H1 (cell line): ENCODE results near the gene DOCK3. TPM values are rescaled to one million over a fixed set of nuclear protein-coding genes. Genes with fewer than 3 reads are reported as not detected.
"Not testable (repeated sequence)": the region's sequence is repeated elsewhere in the genome, so short reads cannot be mapped to it uniquely, and the experiment has no call there.

ENCODE experiments used
- CTCF ChIA-PET: fragments of 300-600 bp; sonication (Branson Sonifier 250); formaldehyde crosslinking; loops from one replicate; lab custom pipeline; 2021; ENCODE audit not compliant: partially characterized antibody; lab: Charles Lee
- POLR2A ChIA-PET: fragments of 300-600 bp; sonication (Branson Sonifier 250); formaldehyde crosslinking; loops from one replicate; lab custom pipeline; 2021; ENCODE audit warnings: inconsistent platforms; ENCODE audit not compliant: partially characterized antibody; lab: Charles Lee
- DNase-seq, 2 experiments: peaks; one replicate each; pipeline versions ENCODE4 v3.0.0 to v3.0.0-alpha.2; 2010 to 2022; ENCODE audit warnings: low spot score in 2 of 2, low read depth in 1 of 2, mixed read lengths in 1 of 2
- FAIRE-seq: peaks from 2 replicates; lab custom pipeline; 2011; peaks lifted over from hg19 to GRCh38; lab: Jason Lieb, UNC
- H2AFZ ChIP-seq: 2 replicates; pipeline ENCODE4 v1.8.1; 2012; ENCODE audit warnings: low read length, inconsistent platforms
- H2AK5ac ChIP-seq: 2 replicates; pipeline ENCODE4 v1.6.1; 2013; ENCODE audit warnings: low read depth, low read length
- H2BK120ac ChIP-seq: replicated peaks from 2 replicates; pipeline ENCODE3; 2013; ENCODE audit warnings: low read depth, low read length, inconsistent platforms
- H2BK12ac ChIP-seq: 2 replicates; pipeline ENCODE4 v1.6.1; 2013; ENCODE audit warnings: low read depth, low read length
- H2BK15ac ChIP-seq: 2 replicates; pipeline ENCODE4 v1.6.1; 2013; ENCODE audit warnings: low read length
- H2BK20ac ChIP-seq: 2 replicates; pipeline ENCODE4 v1.6.1; 2013; ENCODE audit warnings: low read length
- H2BK5ac ChIP-seq: 2 replicates; pipeline ENCODE4 v1.6.1; 2013; ENCODE audit warnings: low read depth, low read length
- H3K14ac ChIP-seq: 2 replicates; pipeline ENCODE4 v1.6.1; 2013; ENCODE audit warnings: inconsistent platforms; ENCODE audit not compliant: insufficient read length
- H3K18ac ChIP-seq: 2 replicates; pipeline ENCODE4 v1.6.1; 2013; ENCODE audit warnings: low read length; ENCODE audit errors: extremely low read depth
- H3K23ac ChIP-seq: 2 replicates; pipeline ENCODE4 v1.6.1; 2013; ENCODE audit warnings: inconsistent platforms; ENCODE audit not compliant: insufficient read length
- H3K23me2 ChIP-seq: 2 replicates; pipeline ENCODE4 v1.6.1; 2013; ENCODE audit warnings: low read depth, low read length
- H3K27ac ChIP-seq: 2 replicates; pipeline ENCODE4 v1.6.1; 2011; ENCODE audit warnings: low read depth, low read length, inconsistent platforms
- H3K27me3 ChIP-seq, 4 experiments: replicated peaks in 1 of 4; 1 replicate in 1 of 4; 2 replicates in 3 of 4; pipeline versions ENCODE4 v1.6.1 to v1.8.1; 2011 to 2013; ENCODE audit warnings: low read length in 3 of 4, mild to moderate bottlenecking in 3 of 4, inconsistent platforms in 2 of 4, mixed read lengths in 2 of 4, moderate library complexity in 1 of 4; ENCODE audit not compliant: control insufficient read depth in 3 of 4, insufficient read depth in 3 of 4; ENCODE audit errors: extremely low read depth in 1 of 4
- H3K36me3 ChIP-seq, 4 experiments: 2 replicates each; pipeline versions ENCODE4 v1.6.1 to v1.8.1; 2011 to 2013; ENCODE audit warnings: mild to moderate bottlenecking in 4 of 4, low read length in 3 of 4, moderate library complexity in 2 of 4, control low read depth in 1 of 4, inconsistent platforms in 1 of 4; ENCODE audit not compliant: insufficient read depth in 4 of 4, control insufficient read depth in 2 of 4
- H3K4ac ChIP-seq: replicated peaks from 2 replicates; pipeline ENCODE3; 2013; ENCODE audit warnings: low read length, low read depth, mixed read lengths, inconsistent platforms; ENCODE audit not compliant: insufficient read length
- H3K4me1 ChIP-seq, 4 experiments: replicated peaks in 1 of 4; 1 replicate in 1 of 4; 2 replicates in 3 of 4; pipeline versions ENCODE4 v1.6.1 to v1.8.1; 2011 to 2013; ENCODE audit warnings: low read length in 3 of 4, inconsistent platforms in 2 of 4, mixed read lengths in 1 of 4; ENCODE audit not compliant: insufficient read depth in 4 of 4, control insufficient read depth in 3 of 4
- H3K4me2 ChIP-seq, 2 experiments: 2 replicates each; pipeline versions ENCODE4 v1.6.1 to v1.8.1; 2011 to 2013; ENCODE audit warnings: low read depth in 2 of 2, low read length in 2 of 2, control low read depth in 1 of 2, inconsistent platforms in 1 of 2, mild to moderate bottlenecking in 1 of 2; ENCODE audit not compliant: insufficient read depth in 1 of 2
- H3K4me3 ChIP-seq, 4 experiments: fragments of 200-600, 300-600 bp in 1 of 4; sonication (generic), shearing (Covaris generic), sonication (Bioruptor Twin) in 1 of 4; 2 replicates each; pipeline versions ENCODE4 v1.5.1 to v1.8.1; 2011 to 2016; ENCODE audit warnings: low read length in 4 of 4, low read depth in 3 of 4, control low read depth in 2 of 4, inconsistent platforms in 2 of 4, mild to moderate bottlenecking in 2 of 4, mixed read lengths in 1 of 4, moderate library complexity in 1 of 4; ENCODE audit not compliant: insufficient read depth in 2 of 4; ENCODE audit errors: extremely low read depth in 1 of 4
- H3K56ac ChIP-seq: replicated peaks from 2 replicates; pipeline ENCODE3; 2013; ENCODE audit warnings: low read depth, mild to moderate bottlenecking, mixed read lengths, low read length, inconsistent platforms; ENCODE audit not compliant: insufficient read length
- H3K79me1 ChIP-seq: 2 replicates; pipeline ENCODE4 v1.6.1; 2013; ENCODE audit warnings: low read depth, low read length, control low read depth
- H3K79me2 ChIP-seq, 2 experiments: 2 replicates each; pipeline versions ENCODE4 v1.6.1 to v1.8.1; 2012 to 2013; ENCODE audit warnings: low read length in 2 of 2, mild to moderate bottlenecking in 2 of 2, inconsistent platforms in 1 of 2; ENCODE audit not compliant: insufficient read depth in 2 of 2, control insufficient read depth in 1 of 2
- H3K9ac ChIP-seq, 4 experiments: replicated peaks in 1 of 4; 1 replicate in 1 of 4; 2 replicates in 3 of 4; pipeline versions ENCODE4 v1.6.1 to v1.8.1; 2011 to 2013; ENCODE audit warnings: low read depth in 3 of 4, low read length in 3 of 4, control low read depth in 2 of 4, mild to moderate bottlenecking in 2 of 4, moderate library complexity in 2 of 4, inconsistent platforms in 1 of 4; ENCODE audit errors: extremely low read depth in 1 of 4
- H3K9me3 ChIP-seq, 2 experiments: 2 replicates each; pipeline versions ENCODE4 v1.6.1 to v1.8.1; 2012 to 2013; ENCODE audit warnings: mild to moderate bottlenecking in 2 of 2, moderate library complexity in 2 of 2, control low read depth in 1 of 2, inconsistent platforms in 1 of 2, low read depth in 1 of 2, low read length in 1 of 2, mixed read lengths in 1 of 2; ENCODE audit not compliant: insufficient read depth in 2 of 2
- H4K20me1 ChIP-seq, 2 experiments: replicated peaks in 1 of 2; 2 replicates each; pipeline versions ENCODE3 to v1.8.1; 2011 to 2013; ENCODE audit warnings: inconsistent platforms in 2 of 2, low read length in 2 of 2, mild to moderate bottlenecking in 1 of 2; ENCODE audit not compliant: insufficient read depth in 2 of 2, control insufficient read depth in 1 of 2
- H4K5ac ChIP-seq: 2 replicates; pipeline ENCODE4 v1.6.1; 2013; ENCODE audit warnings: low read length, low read depth, mixed read lengths, inconsistent platforms; ENCODE audit not compliant: insufficient read length
- H4K8ac ChIP-seq: 2 replicates; pipeline ENCODE4 v1.8.0; 2013; ENCODE audit warnings: mild to moderate bottlenecking, moderate library complexity, low read length, inconsistent platforms; ENCODE audit not compliant: insufficient read depth; ENCODE audit errors: extremely low read depth
- H4K91ac ChIP-seq: replicated peaks from 2 replicates; pipeline ENCODE3; 2013; ENCODE audit warnings: low read length, mixed read lengths, inconsistent platforms; ENCODE audit not compliant: insufficient read length
- BACH1 ChIP-seq: IDR thresholded peaks from 2 replicates; pipeline ENCODE4 v1.6.1; 2012; ENCODE audit warnings: low read length, improper control_type of control experiment
- MAFK ChIP-seq: IDR thresholded peaks from 2 replicates; pipeline ENCODE4 v1.6.1; 2012; ENCODE audit warnings: low read depth, mild to moderate bottlenecking, improper control_type of control experiment, low read length
- WGBS, 2 experiments: shearing (Covaris generic) in 1 of 2; methylation state at CpG; one replicate each; pipeline versions ENCODE4 v1.1.6 to v1.1.7; 2013 to 2015; ENCODE audit warnings: low lambda C conversion rate in 2 of 2, mixed read lengths in 2 of 2, inconsistent platforms in 1 of 2, low coverage in 1 of 2, missing lambda C conversion rate in 1 of 2; ENCODE audit not compliant: insufficient replicate concordance in 2 of 2, insufficient coverage in 1 of 2, insufficient read length in 1 of 2; ENCODE audit errors: extremely low coverage in 1 of 2, missing lambda C conversion rate in 1 of 2; 5-methylcytosine and 5-hydroxymethylcytosine counted together
- polyA plus RNA-seq, 7 experiments: library from polyadenylated mRNA; depleted of rRNA in 3 of 7; stranded (reverse) in 5 of 7; unstranded in 2 of 7; fragments of >200 nt in 5 of 7; fragments of 200-250 nt in 2 of 7; gene quantifications; 1 replicate in 5 of 7; 2 replicates in 1 of 7; 4 replicates in 1 of 7; pipeline versions ENCODE4 v1.2.1 to v1.2.3, GENCODE V29; 2011 to 2013; ENCODE audit warnings: missing spikeins in 2 of 7, mixed read lengths in 2 of 7
- total RNA-seq: library from RNA; stranded (reverse); fragmentation: NEBNext Ultra II Directional; extraction: Animal tissue kit (Norgen Biotek cat#: 25700); gene quantifications from 2 replicates; pipeline ENCODE4 v1.2.1, GENCODE V29; 2021

DOCK3 gene
- total and polyA plus RNA-seq, 2 of the 8 experiments (the other 6 are each of a cell fraction or from before 2014, with no cell fraction given) = 2.7 to 5.0 TPM

DNA sequence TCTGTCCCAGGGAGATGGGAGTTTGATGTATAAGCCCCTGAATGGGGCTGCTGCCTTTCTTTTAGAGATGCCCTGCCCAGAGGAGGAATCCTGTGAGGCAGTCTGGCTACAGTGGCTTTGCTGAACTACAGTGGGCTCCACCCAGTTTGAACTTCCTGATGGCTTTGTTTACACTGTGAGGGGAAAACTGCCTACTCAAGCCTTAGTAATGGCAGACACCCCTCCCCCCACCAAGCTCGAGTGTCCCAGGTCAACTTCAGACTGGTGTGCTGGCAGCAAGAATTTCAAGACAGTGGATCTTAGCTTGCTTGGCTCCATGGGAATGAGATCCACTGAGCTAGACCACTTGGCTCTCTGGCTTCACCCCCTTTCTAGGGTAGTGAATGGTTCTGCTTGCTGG lies 226.4 kb downstream of the DOCK3 start:
- not testable (repeated sequence) for H2BK120ac ChIP-seq, H4K8ac ChIP-seq, H2BK5ac ChIP-seq, H4K20me1 ChIP-seq, H3K9ac ChIP-seq, H3K4me1 ChIP-seq, H3K23me2 ChIP-seq, H4K5ac ChIP-seq, H3K56ac ChIP-seq, H3K4me2 ChIP-seq, H3K4ac ChIP-seq, H3K4me3 ChIP-seq, H3K79me2 ChIP-seq, H2BK15ac ChIP-seq, H3K9me3 ChIP-seq, DNase-seq, H3K36me3 ChIP-seq, H2BK20ac ChIP-seq, H2AK5ac ChIP-seq, H3K27ac ChIP-seq, H4K91ac ChIP-seq, H2AFZ ChIP-seq, H3K14ac ChIP-seq, FAIRE-seq, H3K23ac ChIP-seq, H3K18ac ChIP-seq, H3K27me3 ChIP-seq, H3K79me1 ChIP-seq
- ChIA-PET CTCF (interaction anchor here (1.4 kb wide), 2 partner anchors 15 to 23 kb away, joined by 3 to 6 read pairs; no protein-coding TSS in a partner anchor), POLR2A (interaction anchor here (1.0 kb wide), 1 partner anchor 10 kb away, joined by 3 read pairs; no protein-coding TSS in a partner anchor)
- 43% methylated on average over 1 of the region's 1 CpG; no CpG with 5 or more reads in 1 of the 2 experiments for WGBS, 2 experiments
- TF ChIP-seq BACH1 (peak; percentile 53; the same call in 1 of the 2 replicates), MAFK (peak; percentile 24; the same call in 1 of the 2 replicates)
- 0 out of 2 replicates have a peak overlapping the region, but pooled peaks have one; percentile 94 for H2BK12ac ChIP-seq
